Measurements from ENCODE around the gene RFTN1. TPM values are rescaled to one million over a fixed set of nuclear protein-coding genes. Genes with fewer than 3 reads are reported as not detected.
A peak's percentile ranks its signal among the peaks of the same experiment; 100 is the strongest.

Gene RFTN1
- total RNA-seq, 2 experiments from 2014 or later: 81.8 to 152 TPM

DNA sequence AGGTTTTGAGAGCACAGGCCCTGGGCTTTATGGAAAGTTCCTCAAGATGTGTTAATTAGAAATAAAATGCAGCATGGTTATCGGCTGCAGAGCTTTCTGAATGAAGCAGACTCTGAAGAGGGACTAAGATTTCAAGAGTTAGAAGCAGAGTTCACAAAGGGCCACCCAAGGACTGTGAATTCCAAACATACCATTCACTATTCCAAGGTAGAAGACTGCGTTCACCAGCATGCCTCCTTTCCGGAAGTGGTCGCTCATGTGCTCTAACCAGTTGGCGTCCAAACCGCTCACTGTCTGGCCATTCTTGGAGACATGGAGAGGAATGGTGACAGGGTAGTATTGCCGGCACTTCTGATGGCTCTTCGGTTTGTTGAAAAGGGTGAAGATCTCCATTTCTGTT is 143.6 kb downstream of the RFTN1 start:
- Histone ChIP-seq H3K4me1 (ENCODE audit: insufficient read depth, low read length, poor library complexity, severe bottlenecking) (peaks cover 82% of the 10 kb centered on the region), H3K9me2 (ENCODE audit: insufficient read depth, low read length) (no peaks in the 10 kb centered on the region), H4K20me1 (ENCODE audit: insufficient read depth, low read length) (no peaks in the 10 kb centered on the region), H3K9me3 (ENCODE audit: low read length) (no peaks in the 10 kb centered on the region), H3K4me2 (ENCODE audit: low read length) (no peak overlapping the region), H3K4me3 (ENCODE audit: low read depth, low read length, poor library complexity, severe bottlenecking) (no peak overlapping the region), H3K36me3 (ENCODE audit: insufficient read depth, low read length) (peaks cover 91% of the 10 kb centered on the region), H3K27ac (ENCODE audit: low read depth, low read length, poor library complexity, severe bottlenecking) (peak overlapping the region; percentile 99), H3K79me2 (ENCODE audit: insufficient read depth, low read depth, low read length) (peaks cover 56% of the 10 kb centered on the region), H2AFZ (ENCODE audit: low read length) (no peak overlapping the region)
- ChIA-PET CTCF (ENCODE audit: unreplicated experiment) (no interaction called here), POLR2A (interaction anchor here (1.0 to 1.9 kb wide), 3 partner anchors 10 to 76 kb away, joined by 3 to 8 read pairs (median 7); no protein-coding TSS in a partner anchor)
- no peak for DNase-seq (ENCODE audit: low spot score)
- TF ChIP-seq CTCF (conservative IDR thresholded peaks at IDR 0.05; ENCODE audit: low read length) (no peak), EZH2phosphoT487 (IDR thresholded peaks at IDR 0.05; ENCODE audit: borderline replicate concordance, low read depth, low read length) (no peak)
- BruUV-seq (replicated peaks): no TSS peak
- intact Hi-C loops (cut with micrococcal nuclease; ENCODE audit: unreplicated experiment): loop anchor here (5.0 to 10.0 kb wide), 3 partner anchors 542 to 1685 kb away; partner anchors contain the start of gene TBC1D5

- no TSS peak for BruUV-seq (replicated peaks)
- H2AFZ ChIP-seq (ENCODE audit: low read length): no peak overlapping the region
- H3K36me3 ChIP-seq (ENCODE audit: insufficient read depth, low read length): peaks cover 97% of the 10 kb centered on the region
- TF ChIP-seq EZH2phosphoT487 (IDR thresholded peaks at IDR 0.05; ENCODE audit: borderline replicate concordance, low read depth, low read length): no peak
- H3K9me3 ChIP-seq (ENCODE audit: low read length): no peaks in the 10 kb centered on the region
- ChIA-PET CTCF (ENCODE audit: unreplicated experiment) (no interaction called here), POLR2A (interaction anchor here (1.9 kb wide), 1 partner anchor 9 kb away, joined by 8 read pairs; no protein-coding TSS in a partner anchor)
- H3K4me1 ChIP-seq (ENCODE audit: insufficient read depth, low read length, poor library complexity, severe bottlenecking): peaks cover 82% of the 10 kb centered on the region
- no peaks in the 10 kb centered on the region for H4K20me1 ChIP-seq (ENCODE audit: insufficient read depth, low read length)
- no peak overlapping the region for H3K27ac ChIP-seq (ENCODE audit: low read depth, low read length, poor library complexity, severe bottlenecking)
- no peak overlapping the region for H3K4me2 ChIP-seq (ENCODE audit: low read length)
- DNase-seq (ENCODE audit: low spot score): no peak
- peaks cover 61% of the 10 kb centered on the region for H3K79me2 ChIP-seq (ENCODE audit: insufficient read depth, low read depth, low read length)
- no peak overlapping the region for H3K4me3 ChIP-seq (ENCODE audit: low read depth, low read length, poor library complexity, severe bottlenecking)
- intact Hi-C loops (cut with micrococcal nuclease; ENCODE audit: unreplicated experiment): no loop called here
- H3K9me2 ChIP-seq (ENCODE audit: insufficient read depth, low read length): no peaks in the 10 kb centered on the region
These were observed 144.2 kb downstream of the RFTN1 start for GRCh38 chr3:16369276-16369675.

- peak; percentile 70 for TF ChIP-seq CTCF (conservative IDR thresholded peaks at IDR 0.05; ENCODE audit: low read length)
- TF ChIP-seq EZH2phosphoT487 (IDR thresholded peaks at IDR 0.05; ENCODE audit: borderline replicate concordance, low read depth, low read length): no peak
- ChIA-PET CTCF (ENCODE audit: unreplicated experiment) (interaction anchor here (0.6 to 1.4 kb wide), 7 partner anchors 9 to 274 kb away, joined by 3 to 4 read pairs (median 3); no protein-coding TSS in a partner anchor), POLR2A (interaction anchor here (0.6 to 1.7 kb wide), 4 partner anchors 72 to 160 kb away, joined by 3 to 5 read pairs (median 4); no protein-coding TSS in a partner anchor)
- Histone ChIP-seq H2AFZ (ENCODE audit: low read length) (no peak overlapping the region), H3K4me3 (ENCODE audit: low read depth, low read length, poor library complexity, severe bottlenecking) (no peak overlapping the region), H3K79me2 (ENCODE audit: insufficient read depth, low read depth, low read length) (peaks cover 41% of the 10 kb centered on the region), H3K4me2 (ENCODE audit: low read length) (peak overlapping the region; percentile 58), H4K20me1 (ENCODE audit: insufficient read depth, low read length) (no peaks in the 10 kb centered on the region), H3K27ac (ENCODE audit: low read depth, low read length, poor library complexity, severe bottlenecking) (peak overlapping the region; percentile 87), H3K9me2 (ENCODE audit: insufficient read depth, low read length) (no peaks in the 10 kb centered on the region), H3K36me3 (ENCODE audit: insufficient read depth, low read length) (peaks cover 99% of the 10 kb centered on the region), H3K9me3 (ENCODE audit: low read length) (no peaks in the 10 kb centered on the region), H3K4me1 (ENCODE audit: insufficient read depth, low read length, poor library complexity, severe bottlenecking) (peaks cover 65% of the 10 kb centered on the region)
- no TSS peak for BruUV-seq (replicated peaks)
- intact Hi-C loops (cut with micrococcal nuclease; ENCODE audit: unreplicated experiment): no loop called here
- peak; percentile 38 for DNase-seq (ENCODE audit: low spot score)
These were observed 146.9 kb downstream of the RFTN1 start for GRCh38 chr3:16366581-16366980.

Measured in OCI-LY7 (cell line).